PC-3 (cell line): ENCODE data around the gene UVSSA. TPM values are rescaled to one million over a fixed set of nuclear protein-coding genes. Genes with fewer than 3 reads are reported as not detected.

ENCODE experiments used
- ATAC-seq: fragments of 200-7000 bp; cut with Tn5 transposase; 2 replicates; pipeline ENCODE4 v1.9.1; 2020; ENCODE audit warnings: mild to moderate bottlenecking, moderate library complexity
- BruUV-seq: library from RNA; stranded (reverse); fragments of 400-500 nt; replicated peaks from 2 replicates; lab custom pipeline; 2021; lab: Mats Ljungman, UMichigan
- CTCF ChIA-PET: fragments of 300-600 bp; sonication (Branson Sonifier 250); formaldehyde crosslinking; loops from one replicate; lab custom pipeline; 2022; ENCODE audit warnings: antibody characterized with exemption; lab: Charles Lee
- POLR2A ChIA-PET: fragments of 300-600 bp; sonication (Branson Sonifier 250); formaldehyde crosslinking; loops from one replicate; lab custom pipeline; 2022; ENCODE audit warnings: antibody characterized with exemption; ENCODE audit not compliant: unreplicated experiment; lab: Charles Lee
- DNase-seq: peaks from one replicate; pipeline ENCODE4 v3.0.0-alpha.2; 2015
- H2AFZ ChIP-seq: fragments of 300-600 bp; sonication (generic); 2 replicates; pipeline ENCODE4 v1.6.0; 2016; ENCODE audit warnings: antibody characterized with exemption, low read length
- H3F3A ChIP-seq: fragments of 300-600 bp; sonication (generic); one replicate; pipeline ENCODE4 v1.6.0; 2017; ENCODE audit warnings: antibody characterized with exemption, low read length, control low read depth, mild to moderate bottlenecking; ENCODE audit not compliant: unreplicated experiment
- H3K27ac ChIP-seq: fragments of 300-600 bp; sonication (generic); 2 replicates; pipeline ENCODE4 v1.5.1; 2016; ENCODE audit warnings: mild to moderate bottlenecking, low read length
- H3K27me3 ChIP-seq: fragments of 300-600 bp; sonication (generic); 2 replicates; pipeline ENCODE4 v1.6.1; 2016; ENCODE audit warnings: low read length, mixed read lengths
- H3K36me3 ChIP-seq: fragments of 300-600 bp; sonication (generic); 2 replicates; pipeline ENCODE4 v1.6.1; 2016; ENCODE audit warnings: low read depth, mixed run types, low read length, mixed read lengths
- H3K4me1 ChIP-seq: fragments of 300-600 bp; sonication (generic); 2 replicates; pipeline ENCODE4 v1.5.1; 2016; ENCODE audit warnings: low read length; ENCODE audit not compliant: insufficient read depth
- H3K4me2 ChIP-seq: fragments of 300-600 bp; sonication (generic); 2 replicates; pipeline ENCODE4 v1.6.0; 2016; ENCODE audit warnings: low read length
- H3K4me3 ChIP-seq: fragments of 300-600 bp; sonication (generic); 2 replicates; pipeline ENCODE4 v1.5.1; 2016; ENCODE audit warnings: mild to moderate bottlenecking, low read length, mixed read lengths
- H3K79me2 ChIP-seq: fragments of 300-600 bp; sonication (generic); 2 replicates; pipeline ENCODE4 v1.6.1; 2017; ENCODE audit warnings: low read length, mixed read lengths
- H3K9ac ChIP-seq: fragments of 300-600 bp; sonication (generic); 2 replicates; pipeline ENCODE4 v1.6.0; 2016; ENCODE audit warnings: mild to moderate bottlenecking, low read length
- H3K9me2 ChIP-seq: fragments of 300-600 bp; sonication (generic); replicated peaks from 2 replicates; pipeline ENCODE4 v1.6.1; 2016; ENCODE audit warnings: mixed run types, low read length, mixed read lengths
- H3K9me3 ChIP-seq: fragments of 300-600 bp; sonication (generic); 2 replicates; pipeline ENCODE4 v1.6.1; 2016; ENCODE audit warnings: low read length, mixed read lengths
- H4K20me1 ChIP-seq: fragments of 300-600 bp; sonication (generic); 2 replicates; pipeline ENCODE4 v1.6.1; 2016; ENCODE audit warnings: low read length, mixed read lengths
- CTCF ChIP-seq: fragments of 300-600 bp; sonication (generic); conservative IDR thresholded peaks from 2 replicates; pipeline ENCODE4 v1.5.1; 2017; ENCODE audit warnings: antibody characterized with exemption, low read depth, mild to moderate bottlenecking, low read length
- EZH2 ChIP-seq: fragments of 300-600 bp; sonication (generic); IDR thresholded peaks from one replicate; pipeline ENCODE4 v1.6.1; 2017; ENCODE audit warnings: antibody characterized with exemption, mild to moderate bottlenecking, low read length; ENCODE audit not compliant: unreplicated experiment
- EZH2phosphoT487 ChIP-seq: fragments of 300-600 bp; sonication (generic); IDR thresholded peaks from 2 replicates; pipeline ENCODE4 v1.6.1; 2018; ENCODE audit warnings: mild to moderate bottlenecking, antibody characterized with exemption, low read length, borderline replicate concordance
- intact Hi-C: fragments of 100-400 bp; cut with micrococcal nuclease; formaldehyde crosslinking; loops from 2 replicates; pipeline ENCODE4 v1.9.0; 2023
- total RNA-seq: library from RNA; depleted of rRNA; stranded (reverse); fragments of >200 nt; gene quantifications from 2 replicates; pipeline ENCODE4 v1.2.3, GENCODE V29; 2014

Gene UVSSA
- total RNA-seq, 1 experiment from 2014 or later, result 6.2 TPM

GRCh38 chr4:1321946-1322650 lies 24.9 kb upstream of the UVSSA start:
- ChIA-PET POLR2A (no interaction called here), CTCF (no interaction called here)
- no peak for TF ChIP-seq EZH2
- no peak for TF ChIP-seq EZH2phosphoT487
- TF ChIP-seq CTCF, result no peak
- Histone ChIP-seq H3K9me3 (no peaks in the 10 kb centered on the region), H2AFZ (no peak overlapping the region), H3K36me3 (peaks cover 7% of the 10 kb centered on the region; the same call in 1 of the 2 replicates), H4K20me1 (peaks cover 3% of the 10 kb centered on the region; the same call in 1 of the 2 replicates), H3K9me2 (no peaks in the 10 kb centered on the region), H3K79me2 (peaks cover 11% of the 10 kb centered on the region; the same call in 1 of the 2 replicates), H3K9ac (no peak overlapping the region), H3K4me3 (no peak overlapping the region), H3K4me1 (peaks cover 30% of the 10 kb centered on the region), H3K4me2 (no peak overlapping the region), H3K27me3 (no peaks in the 10 kb centered on the region), H3K27ac (no peak overlapping the region), H3F3A (peaks cover 4% of the 10 kb centered on the region)
- intact Hi-C loops, result no loop called here
- no peak for ATAC-seq
- BruUV-seq, result no TSS peak
- no peak for DNase-seq

- Histone ChIP-seq H3K27me3 (no peaks in the 10 kb centered on the region), H4K20me1 (peaks cover 3% of the 10 kb centered on the region; the same call in 1 of the 2 replicates), H3F3A (peaks cover 4% of the 10 kb centered on the region), H2AFZ (no peak overlapping the region), H3K4me3 (peak overlapping the region; percentile 14; the same call in 1 of the 2 replicates), H3K9me3 (no peaks in the 10 kb centered on the region), H3K4me2 (peak overlapping the region; percentile 63), H3K36me3 (peaks cover 7% of the 10 kb centered on the region; the same call in 1 of the 2 replicates), H3K9me2 (no peaks in the 10 kb centered on the region), H3K27ac (peak overlapping the region; percentile 74), H3K4me1 (peaks cover 30% of the 10 kb centered on the region), H3K79me2 (peaks cover 11% of the 10 kb centered on the region; the same call in 1 of the 2 replicates), H3K9ac (no peak overlapping the region)
- no peak for TF ChIP-seq EZH2phosphoT487
- no peak for TF ChIP-seq CTCF
- no peak for TF ChIP-seq EZH2
- no peak for ATAC-seq
- BruUV-seq, result no TSS peak
- intact Hi-C loops, result no loop called here
- DNase-seq, result no peak
- ChIA-PET POLR2A (no interaction called here), CTCF (no interaction called here)
Observed at GRCh38 chr4:1323280-1323634, 23.8 kb upstream of the UVSSA start.
